Measurements from ENCODE around the gene ATG7. TPM values are rescaled to one million over a fixed set of nuclear protein-coding genes. Genes with fewer than 3 reads are reported as not detected.

ATG7 gene
- total RNA-seq, 1 experiment from 2014 or later = 56.1 TPM

DNA sequence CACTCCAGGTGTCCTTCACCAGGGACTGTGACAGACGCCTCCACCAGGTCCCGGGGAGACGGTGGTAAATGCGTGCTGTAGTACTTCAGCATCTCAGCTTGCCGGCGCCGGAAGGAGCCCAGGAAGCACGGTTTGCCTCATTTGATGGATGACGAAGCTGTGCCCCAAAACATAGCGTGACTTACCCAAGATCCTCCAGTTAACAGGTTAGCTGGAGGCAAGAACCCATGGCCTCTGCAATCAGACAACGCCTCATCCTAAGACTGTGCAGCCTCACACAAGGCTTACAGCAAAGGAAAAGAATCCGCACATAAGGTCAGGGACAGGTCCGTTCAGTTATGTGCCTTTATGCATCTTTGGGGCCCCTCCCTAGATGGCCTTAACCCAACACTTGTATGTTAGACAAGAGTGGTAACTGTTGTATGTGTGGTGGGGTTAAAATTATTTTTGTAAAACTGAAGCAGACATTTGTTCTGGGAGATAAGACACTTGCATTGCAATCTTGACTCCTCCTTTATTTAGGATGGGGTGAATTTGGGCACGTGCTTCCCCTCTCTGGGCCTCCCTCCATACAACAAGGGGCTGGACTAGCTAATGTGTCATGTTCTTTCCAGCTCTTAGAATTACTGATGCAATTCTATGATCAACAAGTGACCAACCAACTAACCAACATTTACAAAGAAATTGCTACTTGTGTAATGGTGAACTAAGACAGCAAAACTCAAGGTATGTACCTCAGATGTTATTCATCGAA is 332.1 kb downstream of the ATG7 start:
- intact Hi-C loops (cut with micrococcal nuclease; ENCODE audit: unreplicated experiment) = loop anchor here (5.0 kb wide), 1 partner anchor 317 kb away; no protein-coding TSS in a partner anchor
- H3K9me2 ChIP-seq (ENCODE audit: insufficient read depth) = no peaks in the 10 kb centered on the region
- no peak for DNase-seq

DNA sequence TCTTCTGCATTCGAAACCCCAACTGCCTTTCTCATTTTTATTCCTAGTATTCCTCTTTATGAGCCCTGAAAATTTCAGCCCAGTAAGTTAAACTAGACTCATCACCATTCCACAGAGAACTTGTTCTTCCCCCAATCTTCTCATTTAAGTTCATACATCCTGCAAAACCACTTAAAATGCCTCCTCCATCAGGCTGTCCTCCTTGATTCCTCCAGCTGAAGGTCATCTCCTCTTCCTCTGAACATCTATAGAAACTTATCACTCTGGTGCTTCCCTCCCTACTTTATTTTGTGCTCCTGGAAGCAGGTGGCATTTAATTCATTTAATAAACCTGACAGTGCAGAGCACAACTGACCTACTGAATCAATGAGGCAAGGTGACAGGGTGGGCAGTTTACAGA is 333.2 kb downstream of the ATG7 start:
- no peak overlapping the region for H3K27ac ChIP-seq
- no TSS peak for BruUV-seq (replicated peaks)
- no peak for DNase-seq
- POLR2A ChIA-PET (ENCODE audit: unreplicated experiment) = no interaction called here
- CTCF ChIA-PET = no interaction called here
- peaks cover 73% of the 10 kb centered on the region for H3K79me2 ChIP-seq (ENCODE audit: low read depth)
- H2AFZ ChIP-seq = no peak overlapping the region
- TF ChIP-seq, protein P1, sequence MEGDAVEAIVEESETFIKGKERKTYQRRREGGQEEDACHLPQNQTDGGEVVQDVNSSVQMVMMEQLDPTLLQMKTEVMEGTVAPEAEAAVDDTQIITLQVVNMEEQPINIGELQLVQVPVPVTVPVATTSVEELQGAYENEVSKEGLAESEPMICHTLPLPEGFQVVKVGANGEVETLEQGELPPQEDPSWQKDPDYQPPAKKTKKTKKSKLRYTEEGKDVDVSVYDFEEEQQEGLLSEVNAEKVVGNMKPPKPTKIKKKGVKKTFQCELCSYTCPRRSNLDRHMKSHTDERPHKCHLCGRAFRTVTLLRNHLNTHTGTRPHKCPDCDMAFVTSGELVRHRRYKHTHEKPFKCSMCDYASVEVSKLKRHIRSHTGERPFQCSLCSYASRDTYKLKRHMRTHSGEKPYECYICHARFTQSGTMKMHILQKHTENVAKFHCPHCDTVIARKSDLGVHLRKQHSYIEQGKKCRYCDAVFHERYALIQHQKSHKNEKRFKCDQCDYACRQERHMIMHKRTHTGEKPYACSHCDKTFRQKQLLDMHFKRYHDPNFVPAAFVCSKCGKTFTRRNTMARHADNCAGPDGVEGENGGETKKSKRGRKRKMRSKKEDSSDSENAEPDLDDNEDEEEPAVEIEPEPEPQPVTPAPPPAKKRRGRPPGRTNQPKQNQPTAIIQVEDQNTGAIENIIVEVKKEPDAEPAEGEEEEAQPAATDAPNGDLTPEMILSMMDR (conservative IDR thresholded peaks at IDR 0.05) = no peak
- TF ChIP-seq EZH2 (IDR thresholded peaks at IDR 0.05; ENCODE audit: low read depth) = no peak
- no peaks in the 10 kb centered on the region for H3K9me3 ChIP-seq (ENCODE audit: insufficient read depth, low read depth)
- H3K27me3 ChIP-seq (ENCODE audit: insufficient read depth, low read depth) = no peaks in the 10 kb centered on the region
- intact Hi-C loops (cut with micrococcal nuclease; ENCODE audit: unreplicated experiment) = no loop called here
- peaks cover 29% of the 10 kb centered on the region; the same call in 1 of the 2 replicates for H3F3A ChIP-seq (ENCODE audit: insufficient read depth, low read depth)
- H3K4me2 ChIP-seq = no peak overlapping the region
- H3K36me3 ChIP-seq (ENCODE audit: low read depth) = no peaks in the 10 kb centered on the region
- H3K9me2 ChIP-seq (ENCODE audit: insufficient read depth) = no peaks in the 10 kb centered on the region
- H4K20me1 ChIP-seq (ENCODE audit: insufficient read depth) = peaks cover 28% of the 10 kb centered on the region; the same call in 1 of the 2 replicates
- H3K4me3 ChIP-seq = no peak overlapping the region
- peaks cover 23% of the 10 kb centered on the region for H3K4me1 ChIP-seq (replicated peaks; ENCODE audit: insufficient read depth)

More for the DNA sequence above, 332.1 kb downstream of the ATG7 start:
- Histone ChIP-seq H3F3A (ENCODE audit: insufficient read depth, low read depth) (peaks cover 37% of the 10 kb centered on the region), H3K4me2 (no peak overlapping the region), H2AFZ (no peak overlapping the region), H3K9me3 (ENCODE audit: insufficient read depth, low read depth) (no peaks in the 10 kb centered on the region), H3K27ac (no peak overlapping the region), H3K4me3 (no peak overlapping the region), H4K20me1 (ENCODE audit: insufficient read depth) (peaks cover 25% of the 10 kb centered on the region; the same call in 1 of the 2 replicates), H3K36me3 (ENCODE audit: low read depth) (no peaks in the 10 kb centered on the region), H3K4me1 (replicated peaks; ENCODE audit: insufficient read depth) (peaks cover 32% of the 10 kb centered on the region), H3K27me3 (ENCODE audit: insufficient read depth, low read depth) (no peaks in the 10 kb centered on the region), H3K79me2 (ENCODE audit: low read depth) (peaks cover 64% of the 10 kb centered on the region)
- BruUV-seq (replicated peaks) = no TSS peak
- POLR2A ChIA-PET (ENCODE audit: unreplicated experiment) = interaction anchor here (0.6 kb wide), 1 partner anchor 115 kb away, joined by 3 read pairs; no protein-coding TSS in a partner anchor
- TF ChIP-seq, protein P1 (conservative IDR thresholded peaks at IDR 0.05) = no peak
- TF ChIP-seq EZH2 (IDR thresholded peaks at IDR 0.05; ENCODE audit: low read depth) = no peak
- CTCF ChIA-PET = no interaction called here

DNA sequence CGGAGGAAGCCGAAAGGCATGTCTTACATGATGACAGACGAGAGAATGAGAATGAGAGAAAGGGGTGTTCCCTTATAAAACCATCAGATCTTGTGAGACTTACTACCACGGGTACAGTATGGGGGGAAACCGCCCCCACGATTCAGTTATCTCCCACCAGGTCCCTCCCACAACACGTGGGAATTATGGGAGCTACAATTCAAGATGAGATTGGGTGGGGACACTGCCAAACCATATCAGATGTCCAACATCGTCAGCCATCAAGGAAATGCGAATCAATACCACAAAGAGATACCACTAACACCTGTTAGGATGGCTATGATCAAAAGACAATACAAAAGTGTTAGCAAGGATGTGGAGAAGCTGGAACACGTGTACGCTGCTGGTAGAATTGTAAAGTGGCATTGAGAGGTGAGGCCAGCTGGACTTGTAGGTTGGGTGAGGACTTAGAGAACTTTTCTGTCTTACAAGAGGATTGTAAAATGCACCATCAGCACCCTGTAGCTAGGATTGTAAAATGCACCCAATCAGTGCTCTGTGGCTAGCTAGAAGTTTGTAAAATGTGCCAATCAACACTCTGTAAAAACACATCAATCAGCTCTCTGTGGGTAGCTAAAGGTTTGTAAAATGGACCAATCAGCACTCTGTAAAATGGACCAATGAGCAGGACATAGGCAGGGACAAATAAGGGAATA is 334.0 kb downstream of the ATG7 start:
- no peak for DNase-seq
- H3K36me3 ChIP-seq (ENCODE audit: low read depth) = no peaks in the 10 kb centered on the region
- BruUV-seq (replicated peaks) = no TSS peak

More for the DNA sequence above, 334.0 kb downstream of the ATG7 start:
- peaks cover 81% of the 10 kb centered on the region for H3K79me2 ChIP-seq (ENCODE audit: low read depth)
- H3K9me3 ChIP-seq (ENCODE audit: insufficient read depth, low read depth) = no peaks in the 10 kb centered on the region
- ChIA-PET POLR2A (ENCODE audit: unreplicated experiment) (no interaction called here), CTCF (no interaction called here)
- H2AFZ ChIP-seq = no peak overlapping the region
- no peak overlapping the region for H3K4me2 ChIP-seq
- H3K27ac ChIP-seq = no peak overlapping the region
- H3K4me3 ChIP-seq = no peak overlapping the region
- H3K27me3 ChIP-seq (ENCODE audit: insufficient read depth, low read depth) = no peaks in the 10 kb centered on the region
- peaks cover 29% of the 10 kb centered on the region; the same call in 1 of the 2 replicates for H4K20me1 ChIP-seq (ENCODE audit: insufficient read depth)
- peaks cover 18% of the 10 kb centered on the region for H3K4me1 ChIP-seq (replicated peaks; ENCODE audit: insufficient read depth)
- peaks cover 23% of the 10 kb centered on the region; the same call in 1 of the 2 replicates for H3F3A ChIP-seq (ENCODE audit: insufficient read depth, low read depth)
- intact Hi-C loops (cut with micrococcal nuclease; ENCODE audit: unreplicated experiment) = no loop called here
- TF ChIP-seq, protein P1 (conservative IDR thresholded peaks at IDR 0.05) = no peak
- no peak for TF ChIP-seq EZH2 (IDR thresholded peaks at IDR 0.05; ENCODE audit: low read depth)
- H3K9me2 ChIP-seq (ENCODE audit: insufficient read depth) = no peaks in the 10 kb centered on the region

All from PC-9 (cell line).